Astrocyte (in vitro differentiated cells and primary cell): Measurements from ENCODE around the gene WNK4. TPM values are rescaled to one million over a fixed set of nuclear protein-coding genes. Genes with fewer than 3 reads are reported as not detected.

ENCODE experiments used
- DNase-seq: peaks from one replicate; pipeline ENCODE4 v3.0.0-alpha.2; 2010; ENCODE audit warnings: low read depth
- FAIRE-seq: peaks from 2 replicates; lab custom pipeline; 2011; peaks lifted over from hg19 to GRCh38; lab: Jason Lieb, UNC
- H2AFZ ChIP-seq: 2 replicates; pipeline ENCODE4 v1.6.0; 2012; ENCODE audit warnings: low read depth, low read length, inconsistent platforms
- H3K27ac ChIP-seq: 2 replicates; pipeline ENCODE4 v1.5.1; 2011; ENCODE audit warnings: low read depth, low read length, inconsistent platforms
- H3K27me3 ChIP-seq: 2 replicates; pipeline ENCODE4 v1.6.0; 2011; ENCODE audit warnings: low read length, inconsistent platforms; ENCODE audit not compliant: insufficient read depth
- H3K36me3 ChIP-seq: 2 replicates; pipeline ENCODE4 v1.5.1; 2011; ENCODE audit warnings: low read length, inconsistent platforms; ENCODE audit not compliant: insufficient read depth
- H3K4me1 ChIP-seq: 2 replicates; pipeline ENCODE4 v1.5.1; 2011; ENCODE audit warnings: low read length, inconsistent platforms; ENCODE audit not compliant: insufficient read depth
- H3K4me2 ChIP-seq: 2 replicates; pipeline ENCODE4 v1.6.0; 2012; ENCODE audit warnings: low read length, inconsistent platforms
- H3K4me3 ChIP-seq: 2 replicates; pipeline ENCODE4 v1.5.1; 2011; ENCODE audit warnings: low read depth, mild to moderate bottlenecking, low read length, inconsistent platforms; ENCODE audit not compliant: insufficient read depth
- H3K79me2 ChIP-seq: 2 replicates; pipeline ENCODE4 v1.6.0; 2012; ENCODE audit warnings: mild to moderate bottlenecking, low read length, inconsistent platforms; ENCODE audit not compliant: insufficient read depth
- H3K9ac ChIP-seq: 2 replicates; pipeline ENCODE4 v1.6.0; 2012; ENCODE audit warnings: mild to moderate bottlenecking, low read length, inconsistent platforms
- H3K9me3 ChIP-seq: 2 replicates; pipeline ENCODE4 v1.5.1; 2012; ENCODE audit warnings: low read depth, mild to moderate bottlenecking, low read length, inconsistent platforms; ENCODE audit not compliant: insufficient read depth
- H4K20me1 ChIP-seq: 2 replicates; pipeline ENCODE4 v1.6.0; 2012; ENCODE audit warnings: low read length, inconsistent platforms; ENCODE audit not compliant: insufficient read depth
- H3K27ac Mint-ChIP-seq: one replicate; pipeline ENCODE4 v1.8.0; 2021; ENCODE audit warnings: mild to moderate bottlenecking, mixed read lengths; ENCODE audit not compliant: unreplicated experiment
- H3K27me3 Mint-ChIP-seq: one replicate; pipeline ENCODE4 v1.8.0; 2021; ENCODE audit warnings: low read depth, mixed read lengths; ENCODE audit not compliant: unreplicated experiment
- H3K36me3 Mint-ChIP-seq: one replicate; pipeline ENCODE4 v1.8.0; 2021; ENCODE audit warnings: low read depth, mixed read lengths; ENCODE audit not compliant: unreplicated experiment
- H3K4me1 Mint-ChIP-seq: one replicate; pipeline ENCODE4 v1.8.0; 2021; ENCODE audit warnings: low read depth, mixed read lengths; ENCODE audit not compliant: unreplicated experiment
- H3K4me3 Mint-ChIP-seq: one replicate; pipeline ENCODE4 v1.8.0; 2021; ENCODE audit warnings: mild to moderate bottlenecking, moderate library complexity, mixed read lengths; ENCODE audit not compliant: unreplicated experiment
- H3K9me3 Mint-ChIP-seq: one replicate; pipeline ENCODE4 v1.8.0; 2021; ENCODE audit warnings: mild to moderate bottlenecking, mixed read lengths; ENCODE audit not compliant: unreplicated experiment
- CTCF ChIP-seq: IDR thresholded peaks from 2 replicates; pipeline ENCODE4 v1.5.1; 2011; ENCODE audit warnings: low read depth, mild to moderate bottlenecking, inconsistent platforms, low read length, moderate library complexity; ENCODE audit not compliant: insufficient read depth
- EZH2 ChIP-seq: IDR thresholded peaks from 2 replicates; pipeline ENCODE4 v1.6.1; 2012; ENCODE audit warnings: mild to moderate bottlenecking, low read length, inconsistent platforms; ENCODE audit not compliant: insufficient read depth
- total RNA-seq: library from RNA; stranded (reverse); gene quantifications from 2 replicates; pipeline ENCODE4 v1.2.1, GENCODE V29; 2021

The WNK4 gene
- total RNA-seq, 1 donor from 2014 or later, result 34.8 TPM

- Histone ChIP-seq H3K4me2 (no peak overlapping the region), H2AFZ (no peak overlapping the region), H3K4me3 (no peak overlapping the region), H3K4me1 (no peaks in the 10 kb centered on the region), H3K36me3 (no peaks in the 10 kb centered on the region), H3K27ac (no peak overlapping the region), H3K9me3 (no peaks in the 10 kb centered on the region), H3K79me2 (no peaks in the 10 kb centered on the region), H4K20me1 (no peaks in the 10 kb centered on the region), H3K9ac (no peak overlapping the region), H3K27me3 (peaks cover 9% of the 10 kb centered on the region)
- H3K27ac Mint-ChIP-seq, result no peak overlapping the region
- no peak for TF ChIP-seq CTCF
- no peak for TF ChIP-seq EZH2
- no peak overlapping the region for H3K4me3 Mint-ChIP-seq
- no peaks in the 10 kb centered on the region for H3K4me1 Mint-ChIP-seq
- no peaks in the 10 kb centered on the region for H3K9me3 Mint-ChIP-seq
- peaks cover 17% of the 10 kb centered on the region for H3K27me3 Mint-ChIP-seq
- DNase-seq, result no peak
- no peak for FAIRE-seq
- peaks cover 1% of the 10 kb centered on the region for H3K36me3 Mint-ChIP-seq
These were observed 28.8 kb upstream of the WNK4 start for GRCh38 chr17:42751628-42752027.

- Mint-ChIP-seq H3K36me3 (peaks cover 1% of the 10 kb centered on the region), H3K4me1 (no peaks in the 10 kb centered on the region), H3K27ac (no peak overlapping the region), H3K4me3 (no peak overlapping the region), H3K9me3 (no peaks in the 10 kb centered on the region), H3K27me3 (peaks cover 21% of the 10 kb centered on the region)
- no peaks in the 10 kb centered on the region for H3K4me1 ChIP-seq
- peaks cover 11% of the 10 kb centered on the region for H3K27me3 ChIP-seq
- H3K4me3 ChIP-seq, result no peak overlapping the region
- H3K79me2 ChIP-seq, result no peaks in the 10 kb centered on the region
- H3K27ac ChIP-seq, result no peak overlapping the region
- H4K20me1 ChIP-seq, result no peaks in the 10 kb centered on the region
- no peaks in the 10 kb centered on the region for H3K36me3 ChIP-seq
- H3K9me3 ChIP-seq, result no peaks in the 10 kb centered on the region
- FAIRE-seq, result no peak
- peak; percentile 48 for DNase-seq
- no peak overlapping the region for H3K9ac ChIP-seq
- no peak overlapping the region for H3K4me2 ChIP-seq
- TF ChIP-seq EZH2, result no peak
- TF ChIP-seq CTCF, result no peak
- no peak overlapping the region for H2AFZ ChIP-seq
These were observed 25.6 kb upstream of the WNK4 start for GRCh38 chr17:42754782-42755181.

GRCh38 chr17:42759982-42760651 is 20.3 kb upstream of the WNK4 start:
- H3K27me3 Mint-ChIP-seq, result peaks cover 24% of the 10 kb centered on the region
- no peaks in the 10 kb centered on the region for H3K36me3 ChIP-seq
- H3K4me3 ChIP-seq, result no peak overlapping the region
- peaks cover 21% of the 10 kb centered on the region for H3K27me3 ChIP-seq
- peaks cover 2% of the 10 kb centered on the region for H3K4me1 ChIP-seq
- peak overlapping the region; percentile 66 for H3K4me3 Mint-ChIP-seq
- peaks cover 1% of the 10 kb centered on the region for H3K36me3 Mint-ChIP-seq
- peaks cover 4% of the 10 kb centered on the region for H3K9me3 ChIP-seq
- H3K27ac ChIP-seq, result no peak overlapping the region
- H3K79me2 ChIP-seq, result no peaks in the 10 kb centered on the region
- H2AFZ ChIP-seq, result no peak overlapping the region
- TF ChIP-seq EZH2, result peak; percentile 34
- no peak for TF ChIP-seq CTCF
- FAIRE-seq, result no peak
- H3K9ac ChIP-seq, result no peak overlapping the region
- no peaks in the 10 kb centered on the region for H4K20me1 ChIP-seq
- H3K4me1 Mint-ChIP-seq, result peaks cover 8% of the 10 kb centered on the region
- H3K4me2 ChIP-seq, result peak overlapping the region; percentile 85
- DNase-seq, result no peak
- no peaks in the 10 kb centered on the region for H3K9me3 Mint-ChIP-seq
- peak overlapping the region; percentile 69 for H3K27ac Mint-ChIP-seq
